ENCODE data around the gene MMP20.

Gene MMP20

DNA sequence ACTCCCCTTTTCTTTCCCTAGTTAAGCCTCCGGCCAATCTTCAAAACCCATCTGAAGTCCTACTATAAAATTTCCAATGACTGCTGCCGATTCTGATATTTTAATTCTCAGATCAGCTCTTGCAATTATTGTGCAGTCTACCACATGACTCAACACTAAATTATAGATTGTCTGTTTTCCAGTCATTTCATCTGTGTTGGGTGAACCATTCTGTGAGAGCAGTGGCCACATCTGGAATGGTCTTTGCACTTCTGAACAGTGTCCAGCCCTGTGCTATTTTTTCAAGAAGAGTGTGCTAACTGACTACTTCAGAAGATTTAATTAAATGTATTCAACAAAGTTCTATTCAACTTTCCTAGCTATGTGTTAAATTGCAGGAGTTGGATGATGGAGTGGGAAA is 47.4 kb downstream of the MMP20 start:
- Histone ChIP-seq H3K4ac (ENCODE audit: low read depth in 1 of 2, low read length in 2 of 2) (no peak overlapping the region), H2BK120ac (ENCODE audit: low read depth, low read length) (no peak overlapping the region), H3K9me3 (ENCODE audit: control insufficient read depth, low read length) (no peaks in the 10 kb centered on the region), H3K18ac (ENCODE audit: low read depth in 1 of 2, low read length in 2 of 2) (no peak overlapping the region), H3K27me3 (ENCODE audit: control insufficient read depth in 1 of 2, insufficient read depth in 1 of 2, low read length in 2 of 2) (no peaks in the 10 kb centered on the region), H3K4me1 (ENCODE audit: control insufficient read depth, insufficient read depth, low read depth, low read length) (peaks cover 4% of the 10 kb centered on the region), H2AFZ (ENCODE audit: low read depth, low read length) (no peak overlapping the region), H3K14ac (ENCODE audit: low read length in 2 of 2) (no peak overlapping the region), H3K23ac (ENCODE audit: low read length in 2 of 2) (no peak overlapping the region), H3K36me3 (ENCODE audit: control insufficient read depth in 1 of 2, insufficient read depth in 2 of 2, low read depth in 1 of 2, low read length in 2 of 2) (no peaks in the 10 kb centered on the region), H4K91ac (ENCODE audit: low read length) (no peak overlapping the region), H4K8ac (ENCODE audit: low read length) (no peak overlapping the region), H3K9ac (ENCODE audit: low read length) (no peak overlapping the region), H2BK5ac (ENCODE audit: low read depth, low read length, poor library complexity, severe bottlenecking) (no peak overlapping the region), H2AK5ac (ENCODE audit: low read length, severe bottlenecking) (no peak overlapping the region), H2BK15ac (ENCODE audit: low read depth, poor library complexity, severe bottlenecking) (no peak overlapping the region), H3K4me3 (ENCODE audit: insufficient read depth in 1 of 2, low read depth in 1 of 2, low read length in 2 of 2) (no peak overlapping the region), H3K27ac (ENCODE audit: low read length, poor library complexity, severe bottlenecking) (no peak overlapping the region), H3K79me1 (replicated peaks; ENCODE audit: low read length, poor library complexity, severe bottlenecking) (no peaks in the 10 kb centered on the region), H2BK12ac (ENCODE audit: low read length in 2 of 2) (no peak overlapping the region), H3K4me2 (ENCODE audit: low read length, poor library complexity, severe bottlenecking) (no peak overlapping the region)
- no peak for DNase-seq
- 90% methylated on average over 2 of the region's 2 CpGs for WGBS

- DNase-seq, result peak; percentile 33
- no peak overlapping the region for H2BK120ac ChIP-seq (ENCODE audit: low read depth, low read length)
- H3K79me1 ChIP-seq (replicated peaks; ENCODE audit: low read length, poor library complexity, severe bottlenecking), result no peaks in the 10 kb centered on the region
- H3K4me1 ChIP-seq (ENCODE audit: control insufficient read depth, insufficient read depth, low read depth, low read length), result peaks cover 4% of the 10 kb centered on the region
- H3K18ac ChIP-seq (ENCODE audit: low read depth in 1 of 2, low read length in 2 of 2), result no peak overlapping the region
- no peak overlapping the region for H2AK5ac ChIP-seq (ENCODE audit: low read length, severe bottlenecking)
- no peak overlapping the region for H3K9ac ChIP-seq (ENCODE audit: low read length)
- H2BK5ac ChIP-seq (ENCODE audit: low read depth, low read length, poor library complexity, severe bottlenecking), result no peak overlapping the region
- H3K9me3 ChIP-seq (ENCODE audit: control insufficient read depth, low read length), result no peaks in the 10 kb centered on the region
- no peak overlapping the region for H4K91ac ChIP-seq (ENCODE audit: low read length)
- no peak overlapping the region for H3K14ac ChIP-seq (ENCODE audit: low read length in 2 of 2)
- no peak overlapping the region for H3K4ac ChIP-seq (ENCODE audit: low read depth in 1 of 2, low read length in 2 of 2)
- H3K4me2 ChIP-seq (ENCODE audit: low read length, poor library complexity, severe bottlenecking), result no peak overlapping the region
- H3K27me3 ChIP-seq (ENCODE audit: control insufficient read depth in 1 of 2, insufficient read depth in 1 of 2, low read length in 2 of 2), result no peaks in the 10 kb centered on the region
- H3K23ac ChIP-seq (ENCODE audit: low read length in 2 of 2), result no peak overlapping the region
- H3K4me3 ChIP-seq (ENCODE audit: insufficient read depth in 1 of 2, low read depth in 1 of 2, low read length in 2 of 2), result no peak overlapping the region
- H3K27ac ChIP-seq (ENCODE audit: low read length, poor library complexity, severe bottlenecking), result no peak overlapping the region
- no peak overlapping the region for H2AFZ ChIP-seq (ENCODE audit: low read depth, low read length)
- H3K36me3 ChIP-seq (ENCODE audit: control insufficient read depth in 1 of 2, insufficient read depth in 2 of 2, low read depth in 1 of 2, low read length in 2 of 2), result no peaks in the 10 kb centered on the region
- no peak overlapping the region for H2BK12ac ChIP-seq (ENCODE audit: low read length in 2 of 2)
- H4K8ac ChIP-seq (ENCODE audit: low read length), result no peak overlapping the region
- no peak overlapping the region for H2BK15ac ChIP-seq (ENCODE audit: low read depth, poor library complexity, severe bottlenecking)
Measured at GRCh38 chr11:102577182-102577581, 48.0 kb downstream of the MMP20 start.

DNA sequence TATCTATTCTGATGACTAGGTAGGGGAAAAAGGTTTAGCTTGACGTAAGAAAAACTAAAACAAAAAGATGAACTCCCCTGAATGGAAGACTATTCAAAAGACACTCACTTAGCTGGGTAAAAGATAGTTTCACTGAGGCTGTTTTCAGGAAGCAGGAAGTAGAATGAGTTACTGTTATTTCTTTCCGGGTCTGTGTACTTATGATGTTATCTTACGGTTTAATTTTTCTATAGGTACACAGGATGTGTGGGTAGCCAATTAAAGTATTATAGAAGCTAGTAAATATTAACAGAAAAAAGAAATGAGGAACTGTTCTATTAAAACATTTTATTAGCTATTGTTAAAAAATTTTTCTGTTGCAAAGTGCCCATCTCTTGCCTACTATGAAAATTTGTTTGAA is 48.8 kb downstream of the MMP20 start:
- Histone ChIP-seq H3K4me1 (ENCODE audit: control insufficient read depth, insufficient read depth, low read depth, low read length) (peaks cover 4% of the 10 kb centered on the region), H3K14ac (ENCODE audit: low read length in 2 of 2) (no peak overlapping the region), H3K18ac (ENCODE audit: low read depth in 1 of 2, low read length in 2 of 2) (no peak overlapping the region), H3K27ac (ENCODE audit: low read length, poor library complexity, severe bottlenecking) (no peak overlapping the region), H4K8ac (ENCODE audit: low read length) (no peak overlapping the region), H3K79me1 (replicated peaks; ENCODE audit: low read length, poor library complexity, severe bottlenecking) (no peaks in the 10 kb centered on the region), H3K23ac (ENCODE audit: low read length in 2 of 2) (no peak overlapping the region), H3K4me2 (ENCODE audit: low read length, poor library complexity, severe bottlenecking) (no peak overlapping the region), H3K9me3 (ENCODE audit: control insufficient read depth, low read length) (no peaks in the 10 kb centered on the region), H2BK15ac (ENCODE audit: low read depth, poor library complexity, severe bottlenecking) (no peak overlapping the region), H3K27me3 (ENCODE audit: control insufficient read depth in 1 of 2, insufficient read depth in 1 of 2, low read length in 2 of 2) (no peaks in the 10 kb centered on the region), H2AK5ac (ENCODE audit: low read length, severe bottlenecking) (no peak overlapping the region), H3K4me3 (ENCODE audit: insufficient read depth in 1 of 2, low read depth in 1 of 2, low read length in 2 of 2) (no peak overlapping the region), H3K36me3 (ENCODE audit: control insufficient read depth in 1 of 2, insufficient read depth in 2 of 2, low read depth in 1 of 2, low read length in 2 of 2) (no peaks in the 10 kb centered on the region), H2AFZ (ENCODE audit: low read depth, low read length) (no peak overlapping the region), H4K91ac (ENCODE audit: low read length) (no peak overlapping the region), H3K9ac (ENCODE audit: low read length) (no peak overlapping the region), H2BK120ac (ENCODE audit: low read depth, low read length) (no peak overlapping the region), H2BK12ac (ENCODE audit: low read length in 2 of 2) (no peak overlapping the region), H3K4ac (ENCODE audit: low read depth in 1 of 2, low read length in 2 of 2) (no peak overlapping the region), H2BK5ac (ENCODE audit: low read depth, low read length, poor library complexity, severe bottlenecking) (no peak overlapping the region)
- WGBS, result 100% methylated on average over 2 of the region's 3 CpGs
- no peak for DNase-seq

DNA sequence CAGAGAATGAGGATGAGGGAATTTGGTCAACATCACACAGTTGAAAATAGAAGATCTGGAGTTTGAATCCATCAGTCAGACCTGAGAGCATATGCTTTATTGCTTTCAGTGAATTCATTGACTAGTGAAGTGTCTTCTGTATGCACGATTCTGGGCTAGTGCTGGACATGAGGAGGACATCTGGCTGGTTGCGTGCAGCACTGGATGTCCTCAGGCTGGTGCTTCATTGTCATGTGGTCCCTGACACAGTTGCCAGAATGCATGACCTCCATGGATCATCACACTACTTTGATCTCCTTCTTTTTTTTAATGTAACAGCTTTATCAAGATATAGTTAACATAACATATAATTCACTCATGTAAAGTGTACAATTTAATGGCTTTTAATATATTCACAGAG is 50.1 kb downstream of the MMP20 start:
- Histone ChIP-seq H2BK5ac (ENCODE audit: low read depth, low read length, poor library complexity, severe bottlenecking) (no peak overlapping the region), H2AFZ (ENCODE audit: low read depth, low read length) (no peak overlapping the region), H4K91ac (ENCODE audit: low read length) (no peak overlapping the region), H3K14ac (ENCODE audit: low read length in 2 of 2) (no peak overlapping the region), H3K9ac (ENCODE audit: low read length) (no peak overlapping the region), H3K36me3 (ENCODE audit: control insufficient read depth in 1 of 2, insufficient read depth in 2 of 2, low read depth in 1 of 2, low read length in 2 of 2) (no peaks in the 10 kb centered on the region), H3K4ac (ENCODE audit: low read depth in 1 of 2, low read length in 2 of 2) (no peak overlapping the region), H2BK15ac (ENCODE audit: low read depth, poor library complexity, severe bottlenecking) (no peak overlapping the region), H3K18ac (ENCODE audit: low read depth in 1 of 2, low read length in 2 of 2) (peak overlapping the region in 1 of 2 experiments; percentile 41), H3K9me3 (ENCODE audit: control insufficient read depth, low read length) (no peaks in the 10 kb centered on the region), H3K4me1 (ENCODE audit: control insufficient read depth, insufficient read depth, low read depth, low read length) (no peaks in the 10 kb centered on the region), H3K27me3 (ENCODE audit: control insufficient read depth in 1 of 2, insufficient read depth in 1 of 2, low read length in 2 of 2) (no peaks in the 10 kb centered on the region), H2BK12ac (ENCODE audit: low read length in 2 of 2) (no peak overlapping the region), H3K23ac (ENCODE audit: low read length in 2 of 2) (no peak overlapping the region), H3K4me3 (ENCODE audit: insufficient read depth in 1 of 2, low read depth in 1 of 2, low read length in 2 of 2) (no peak overlapping the region), H4K8ac (ENCODE audit: low read length) (no peak overlapping the region), H2BK120ac (ENCODE audit: low read depth, low read length) (no peak overlapping the region), H3K27ac (ENCODE audit: low read length, poor library complexity, severe bottlenecking) (no peak overlapping the region), H3K4me2 (ENCODE audit: low read length, poor library complexity, severe bottlenecking) (no peak overlapping the region), H3K79me1 (replicated peaks; ENCODE audit: low read length, poor library complexity, severe bottlenecking) (no peaks in the 10 kb centered on the region), H2AK5ac (ENCODE audit: low read length, severe bottlenecking) (no peak overlapping the region)
- 83% methylated on average over 2 of the region's 2 CpGs for WGBS
- DNase-seq, result no peak

Measured in mesenchymal stem cell (in vitro differentiated cells and primary cell).